GM12874 (cell line): ENCODE results near the gene MKRN3.

Experiments used
- CTCF ChIP-seq: IDR thresholded peaks from 2 replicates; pipeline ENCODE4 v1.5.1; 2011; ENCODE audit warnings: low read depth, mild to moderate bottlenecking, control low read depth, low read length, moderate library complexity; ENCODE audit not compliant: insufficient read depth

Gene MKRN3

GRCh38 chr15:23565395-23566070, at the start of gene MKRN3:
Gene MKRN3, plus strand, starts transcription at chr15:23565674. Its CDS starts 109 bp downstream, at chr15:23565783.
- no peak for TF ChIP-seq CTCF

- TF ChIP-seq CTCF, result no peak
Observed at GRCh38 chr15:23516866-23517265, 48.6 kb upstream of the MKRN3 start.

GRCh38 chr15:23518104-23518503, 47.4 kb upstream of the MKRN3 start:
- no peak for TF ChIP-seq CTCF

DNA sequence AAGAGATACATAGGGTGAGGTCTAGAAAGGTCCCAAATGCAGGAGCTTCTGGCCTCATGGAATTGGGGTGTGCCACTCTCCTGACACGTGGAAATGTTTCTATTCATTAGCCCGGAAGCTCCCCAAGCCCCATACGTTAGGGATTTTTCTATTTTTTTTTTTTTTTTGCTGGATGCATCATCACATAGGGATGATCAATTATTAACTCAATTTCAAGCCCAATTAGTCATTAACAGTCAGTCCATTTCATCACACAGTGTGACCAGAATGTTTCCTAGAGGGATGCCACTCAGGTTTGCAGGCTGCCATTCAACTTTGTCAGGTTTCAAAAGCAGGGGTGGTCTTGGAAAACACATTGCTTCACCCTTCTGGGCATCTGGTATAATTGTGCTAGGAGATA, 40.7 kb upstream of the MKRN3 start:
- TF ChIP-seq CTCF, result no peak

DNA sequence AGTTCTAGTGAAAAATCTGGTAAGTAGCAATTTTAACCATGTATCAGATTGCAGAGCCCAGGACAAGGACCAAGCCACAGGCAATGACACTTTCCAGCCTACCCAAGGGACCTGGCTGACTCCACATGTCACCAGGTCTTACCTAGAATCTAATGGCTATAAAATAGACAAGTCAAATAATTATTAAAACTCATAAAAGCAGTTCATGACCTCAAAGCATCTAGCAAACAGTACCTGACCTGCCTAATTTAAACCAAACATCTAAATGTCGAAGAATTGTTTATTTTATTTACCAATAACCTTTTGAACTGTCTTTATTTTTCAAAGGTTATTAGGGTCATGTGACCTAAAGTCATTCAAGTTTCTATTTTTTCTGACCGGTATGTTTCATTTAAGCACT, 35.6 kb upstream of the MKRN3 start:
- TF ChIP-seq CTCF, result no peak

GRCh38 chr15:23532024-23532423, 33.5 kb upstream of the MKRN3 start:
- TF ChIP-seq CTCF, result no peak

DNA sequence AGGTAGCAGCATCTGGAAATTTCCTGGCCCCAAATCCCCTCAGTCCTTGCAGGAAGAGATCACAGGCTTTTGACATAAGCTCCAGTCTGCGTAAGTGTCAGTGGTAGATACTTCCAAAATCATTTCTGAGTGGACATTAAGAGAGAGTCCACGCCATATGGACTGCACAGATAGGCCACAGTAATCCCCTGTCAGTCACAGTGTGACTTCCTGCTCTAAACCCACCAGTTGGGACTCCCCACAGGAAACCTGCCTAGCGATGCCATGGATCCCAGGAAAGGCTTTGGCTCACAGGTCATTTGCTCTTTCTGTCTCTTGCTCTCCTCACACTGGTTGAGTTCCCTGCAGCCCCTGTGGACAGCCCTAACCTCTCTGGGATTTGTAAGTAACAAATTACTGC, 28.8 kb upstream of the MKRN3 start:
- no peak for TF ChIP-seq CTCF
